T1000 (cell line): ENCODE results near the gene SEC22A.

ENCODE experiments used
- DNase-seq: peaks from one replicate; lab custom pipeline; 2025; ENCODE audit warnings: mixed read lengths; lab: John Stamatoyannopoulos, UW

SEC22A gene

DNA sequence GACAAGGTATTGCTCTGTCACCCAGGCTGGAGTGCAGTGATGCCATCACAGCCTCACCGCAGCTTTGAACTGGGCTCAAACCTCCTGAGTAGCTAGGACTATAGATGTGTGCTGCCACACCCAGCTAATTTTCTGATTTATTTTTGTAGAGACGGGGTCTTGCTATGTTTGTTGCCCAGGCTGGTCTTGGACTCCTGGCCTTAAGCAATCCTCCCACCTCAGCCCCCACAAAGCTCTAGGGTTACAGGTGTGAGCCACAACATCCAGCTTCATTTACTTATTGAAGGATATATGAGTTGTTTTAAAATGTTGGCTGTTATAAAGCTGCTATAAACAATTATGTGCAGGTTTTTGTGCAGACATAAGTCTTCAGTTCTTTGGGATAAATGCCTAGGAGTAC is 62.2 kb downstream of the SEC22A start:
- DNase-seq: no peak

- no peak for DNase-seq
Observed at GRCh38 chr3:123267821-123268220, 66.1 kb downstream of the SEC22A start.

DNA sequence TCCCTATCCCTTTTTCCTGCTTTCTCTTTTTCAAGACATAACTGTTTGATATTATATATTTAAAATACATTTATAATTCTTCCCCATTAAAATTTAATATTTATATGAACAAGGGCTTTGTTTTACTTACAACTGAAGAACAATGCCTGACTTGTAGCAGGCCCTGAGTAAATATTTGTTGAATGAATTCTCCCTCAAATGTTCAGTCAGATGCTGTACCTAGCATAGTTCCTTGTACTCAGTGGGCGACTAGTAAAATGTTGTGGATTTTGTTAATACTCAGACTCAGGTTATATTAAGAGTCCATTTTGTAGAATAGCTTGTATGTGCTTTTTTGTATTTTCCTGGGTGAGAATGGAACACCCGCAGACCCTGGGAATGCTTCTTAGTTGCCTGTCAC is 69.1 kb downstream of the SEC22A start:
- DNase-seq: no peak

DNA sequence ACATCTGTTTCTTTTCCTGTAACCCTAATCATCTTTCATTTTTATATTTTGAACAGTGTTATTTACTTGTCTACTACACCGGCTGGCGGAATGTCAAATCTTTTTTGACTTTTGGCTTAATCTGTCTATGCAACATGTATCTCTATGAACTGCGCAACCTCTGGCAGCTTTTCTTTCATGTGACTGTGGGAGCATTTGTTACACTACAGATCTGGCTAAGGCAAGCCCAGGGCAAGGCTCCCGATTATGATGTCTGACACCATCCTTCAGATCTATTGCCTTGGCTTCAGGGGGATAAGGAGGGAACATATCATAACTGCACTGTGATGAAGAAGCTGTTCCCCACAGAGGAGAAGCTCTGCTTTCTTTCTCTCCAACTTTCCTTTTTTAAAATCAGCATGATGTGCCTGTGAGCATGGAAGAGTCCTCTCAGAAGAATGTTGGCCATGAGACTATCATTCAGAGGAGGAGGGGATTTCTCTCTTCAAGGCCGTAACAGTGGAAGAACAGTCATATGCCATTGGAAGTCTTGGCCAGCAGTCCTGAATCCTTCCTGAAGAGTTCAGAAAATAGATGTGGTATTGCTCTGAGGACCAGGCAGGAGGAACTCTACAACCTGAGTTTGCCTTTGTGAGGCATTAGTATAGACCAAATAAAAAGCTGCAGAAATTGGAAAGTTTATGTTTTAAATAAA is 69.9 kb downstream of the SEC22A start:
- DNase-seq: no peak

DNA sequence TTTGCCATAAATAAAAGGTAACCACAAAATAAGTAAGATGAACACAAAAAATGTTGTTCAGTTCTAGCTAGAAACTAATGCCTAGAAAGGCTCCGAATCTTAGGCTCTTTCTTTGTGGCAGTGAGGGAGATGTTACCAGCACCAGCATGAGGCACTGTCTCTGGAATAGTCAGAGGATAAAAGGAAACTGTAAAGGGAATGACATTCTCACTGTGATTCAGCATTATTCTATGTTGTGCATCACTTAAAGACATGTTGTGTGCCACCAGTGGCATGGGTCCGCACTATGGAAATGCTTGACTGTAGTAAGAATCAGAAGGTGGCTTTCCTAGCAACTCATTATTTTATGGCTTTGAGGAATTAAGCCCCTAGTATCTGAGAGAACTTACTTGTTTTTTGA is 70.8 kb downstream of the SEC22A start:
- DNase-seq: no peak

DNA sequence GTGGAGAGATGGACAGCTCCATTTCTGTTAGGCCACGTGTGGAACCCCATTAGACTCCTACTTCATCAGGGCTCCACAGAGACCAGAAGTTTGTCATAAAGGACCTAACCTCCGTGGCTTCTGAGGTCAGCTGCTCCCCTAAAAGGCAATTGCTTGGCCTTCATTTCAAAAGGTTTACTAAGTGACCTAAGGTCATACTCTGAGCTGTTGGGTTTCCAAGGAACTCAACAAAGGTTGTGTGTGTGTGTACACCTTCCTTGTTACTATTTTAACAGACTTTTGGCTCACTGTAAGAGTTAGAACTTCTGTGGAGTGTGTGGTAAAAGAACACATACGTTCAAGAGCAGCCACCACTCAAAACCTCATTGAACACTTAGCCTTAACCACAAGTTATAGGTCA is 73.9 kb downstream of the SEC22A start:
- DNase-seq: no peak

- DNase-seq: no peak
Observed at GRCh38 chr3:123276346-123277006, 74.7 kb downstream of the SEC22A start.

DNA sequence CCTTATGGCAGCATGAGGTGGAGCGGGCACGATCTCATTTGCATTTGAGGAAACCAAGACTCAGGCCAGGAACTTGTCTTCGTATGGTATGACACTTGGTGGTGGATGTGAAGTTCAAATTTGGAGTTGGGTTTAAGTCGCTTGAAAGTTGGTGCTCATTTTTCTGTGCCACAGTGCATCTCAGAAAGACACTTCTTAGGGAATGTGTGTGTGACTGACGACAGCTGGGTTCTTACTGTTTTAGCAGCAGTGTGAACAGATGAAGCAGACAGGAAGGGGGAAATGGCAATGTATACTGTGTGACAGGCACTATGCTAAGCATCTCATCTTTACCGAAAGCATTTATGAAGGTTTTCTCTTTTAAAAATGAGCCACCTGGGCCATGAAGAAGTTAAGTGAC is 75.4 kb downstream of the SEC22A start:
- DNase-seq: no peak

DNA sequence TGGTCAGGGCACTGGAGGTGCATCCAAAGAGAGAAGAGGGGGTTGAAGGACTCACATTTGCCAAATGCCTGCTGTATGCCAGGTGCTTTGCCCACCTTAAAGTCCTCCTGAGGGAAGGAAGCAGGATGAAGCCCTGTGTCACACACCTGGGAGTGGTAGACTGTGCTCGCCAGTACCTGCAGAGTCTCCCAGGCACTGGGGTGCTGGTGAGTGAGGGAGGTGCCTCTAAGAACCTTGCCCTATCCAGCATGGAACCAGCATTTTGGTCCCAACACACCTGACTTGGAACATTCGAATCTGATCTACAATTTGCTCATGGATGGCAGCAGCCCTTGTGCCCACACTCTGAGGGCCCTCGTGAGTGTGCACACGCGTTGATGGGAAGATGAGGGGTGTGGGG is 76.7 kb downstream of the SEC22A start:
- DNase-seq: no peak

- DNase-seq: no peak
Observed at GRCh38 chr3:123279121-123279520, 77.4 kb downstream of the SEC22A start.

- no peak for DNase-seq
Observed at GRCh38 chr3:123281406-123281805, 79.7 kb downstream of the SEC22A start.

GRCh38 chr3:123281929-123282328 is 80.2 kb downstream of the SEC22A start:
- no peak for DNase-seq

GRCh38 chr3:123282461-123282860 is 80.7 kb downstream of the SEC22A start:
- no peak for DNase-seq

DNA sequence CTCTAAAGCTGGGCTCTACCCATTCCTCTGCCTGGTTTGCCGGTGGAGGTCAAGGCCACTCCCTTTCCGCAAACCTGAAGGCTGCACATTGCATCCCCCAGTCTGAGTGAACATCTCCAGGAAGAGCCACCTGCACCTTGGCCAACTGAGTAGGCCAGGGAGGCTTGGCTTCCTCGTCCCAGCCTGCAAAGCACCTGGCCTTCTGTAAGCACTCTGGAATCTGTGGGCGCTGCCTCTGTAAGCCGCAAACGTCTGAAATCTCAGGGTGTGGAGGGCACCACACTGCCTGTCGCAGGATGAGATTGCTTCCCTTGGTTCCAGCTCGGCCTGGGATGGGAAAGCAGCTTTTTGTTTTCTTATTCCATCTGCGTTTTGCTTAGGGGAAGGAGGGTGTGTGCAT is 81.3 kb downstream of the SEC22A start:
- no peak for DNase-seq

DNA sequence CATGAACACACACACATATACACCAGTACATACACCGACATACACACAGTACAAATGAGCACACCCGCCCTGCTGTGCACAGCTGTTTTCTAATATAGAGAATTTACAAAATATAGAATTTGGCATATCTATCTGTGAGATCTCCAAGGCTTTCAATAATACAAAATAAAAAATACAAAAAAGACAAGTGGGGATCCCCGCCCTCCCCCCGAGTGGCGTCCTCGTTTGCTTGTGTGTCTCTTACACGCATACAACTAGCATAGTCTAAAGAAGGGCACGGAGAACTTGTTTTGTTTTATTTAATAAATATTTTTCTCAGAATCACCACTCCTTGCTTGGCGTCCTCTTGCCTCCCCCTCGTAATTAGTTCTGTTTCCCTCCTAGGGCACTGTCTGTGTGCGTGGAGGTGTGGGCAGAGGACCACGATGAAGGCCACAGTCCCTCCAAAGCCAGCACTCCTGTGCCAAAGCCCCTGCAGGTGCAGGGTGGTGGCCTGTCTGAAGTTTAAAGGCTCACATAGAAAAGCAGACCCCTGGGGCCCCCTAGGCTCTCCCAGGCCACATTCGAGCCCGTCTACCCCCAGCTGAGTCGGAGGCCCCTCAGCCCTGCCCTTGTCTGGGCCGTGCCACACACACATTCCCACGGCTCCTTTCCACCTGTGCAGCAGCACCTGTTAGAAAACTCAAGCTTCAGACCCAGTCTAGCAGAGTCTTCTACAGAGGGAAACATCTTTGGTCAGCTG is 82.1 kb downstream of the SEC22A start:
- no peak for DNase-seq

DNA sequence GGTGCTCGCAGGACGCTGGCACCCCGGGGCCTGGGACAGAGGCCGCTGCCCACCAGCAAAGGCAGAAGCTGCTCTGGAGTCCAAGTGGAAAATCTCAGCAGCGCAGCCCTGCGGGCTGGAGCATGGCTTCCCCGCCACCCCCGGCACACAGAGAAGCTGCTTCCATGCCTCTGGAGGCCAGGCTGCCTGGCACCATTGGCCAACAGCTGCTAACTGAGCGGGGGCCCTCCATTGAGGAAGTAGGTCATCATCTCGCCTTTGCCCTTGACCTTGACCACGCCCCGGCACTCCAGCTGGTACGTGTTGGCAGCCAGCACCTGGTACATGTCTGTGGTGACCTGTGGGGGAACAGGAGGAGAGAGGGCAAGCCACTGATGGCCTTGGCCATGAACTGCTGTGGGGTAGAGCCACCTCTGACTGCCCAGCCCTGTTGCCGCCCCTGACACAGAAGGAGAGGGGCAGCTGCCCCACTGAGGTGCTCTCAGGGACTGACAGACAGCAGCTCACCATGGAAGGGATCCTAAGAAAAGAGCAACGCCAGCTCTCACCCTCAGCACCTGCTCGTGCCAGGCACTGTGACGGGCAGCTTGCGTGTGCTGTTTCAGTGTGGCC is 82.8 kb downstream of the SEC22A start:
- DNase-seq: no peak

- DNase-seq: no peak
Observed at GRCh38 chr3:123285066-123285465, 83.3 kb downstream of the SEC22A start.

GRCh38 chr3:123285479-123285878 is 83.7 kb downstream of the SEC22A start:
- no peak for DNase-seq

DNA sequence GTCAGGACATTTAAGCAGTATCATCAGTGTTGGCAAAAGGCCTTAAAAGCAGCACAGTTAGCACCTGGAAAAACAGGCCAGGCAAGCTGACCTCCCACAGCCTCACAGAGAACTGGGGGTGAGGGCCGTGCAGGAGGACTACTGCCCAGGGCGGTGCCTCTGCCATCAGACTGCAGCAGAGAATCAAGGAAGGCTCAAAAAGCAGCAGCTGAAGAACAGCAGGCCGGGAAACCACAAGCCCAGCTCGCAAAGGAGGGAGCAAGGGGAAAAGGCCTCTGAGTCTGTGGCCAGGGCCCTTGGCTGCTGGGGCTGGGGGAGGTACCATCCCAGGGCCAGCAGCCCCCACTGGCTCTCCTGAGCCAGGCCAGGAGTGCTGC is 84.2 kb downstream of the SEC22A start:
- no peak for DNase-seq

DNA sequence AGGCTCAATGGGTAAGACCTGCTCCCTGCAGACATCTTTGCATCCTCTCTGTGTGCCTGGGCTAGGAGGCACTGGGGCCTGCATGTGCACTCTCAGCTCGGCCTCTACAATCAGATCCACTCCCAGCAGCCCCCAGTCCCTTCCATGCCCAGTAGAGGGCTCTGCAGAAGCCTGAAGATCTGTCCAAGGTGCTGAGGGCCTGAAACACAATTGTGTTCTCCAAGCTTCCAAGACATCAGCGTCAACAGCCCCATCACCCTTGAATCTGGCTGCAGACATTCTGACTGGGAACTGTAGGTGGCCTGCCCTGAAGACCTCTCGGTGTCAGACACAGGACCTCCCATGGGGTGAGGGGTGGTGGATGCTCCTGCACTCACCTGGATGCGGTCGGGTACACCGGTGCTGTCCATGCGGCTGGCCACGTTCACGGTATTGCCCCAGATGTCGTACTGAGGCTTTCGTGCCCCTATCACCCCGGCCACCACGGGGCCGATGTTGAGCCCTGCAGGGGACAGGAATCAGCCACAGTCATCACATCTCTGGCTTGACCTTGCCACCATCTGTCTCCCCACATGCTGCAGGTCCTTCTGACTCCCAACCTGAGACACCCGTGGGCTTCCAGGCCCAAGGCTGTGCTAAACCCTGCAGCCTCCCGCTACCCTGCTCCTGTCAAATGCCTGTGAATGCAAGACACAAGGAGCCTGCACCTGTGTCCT is 84.7 kb downstream of the SEC22A start:
- DNase-seq: no peak

GRCh38 chr3:123287051-123287961 is 85.6 kb downstream of the SEC22A start:
- no peak for DNase-seq
